Panc1 (cell line): ENCODE results near the gene CRMP1.

Experiments used
- POLR2AphosphoS5 ChIP-seq: IDR thresholded peaks from 2 replicates; pipeline ENCODE4 v1.6.1; 2012; ENCODE audit warnings: mild to moderate bottlenecking, low read depth, low read length, moderate library complexity
- SIN3A ChIP-seq: IDR thresholded peaks from 2 replicates; pipeline ENCODE4 v1.6.1; 2012; ENCODE audit warnings: low read depth, mild to moderate bottlenecking, low read length, moderate library complexity, borderline replicate concordance; ENCODE audit not compliant: insufficient read depth
- TF ChIP-seq, protein P1 (sequence below): fragments of 450-650 bp; IDR thresholded peaks from 2 replicates; pipeline ENCODE4 v1.5.1; 2017; ENCODE audit warnings: mild to moderate bottlenecking

DNA sequence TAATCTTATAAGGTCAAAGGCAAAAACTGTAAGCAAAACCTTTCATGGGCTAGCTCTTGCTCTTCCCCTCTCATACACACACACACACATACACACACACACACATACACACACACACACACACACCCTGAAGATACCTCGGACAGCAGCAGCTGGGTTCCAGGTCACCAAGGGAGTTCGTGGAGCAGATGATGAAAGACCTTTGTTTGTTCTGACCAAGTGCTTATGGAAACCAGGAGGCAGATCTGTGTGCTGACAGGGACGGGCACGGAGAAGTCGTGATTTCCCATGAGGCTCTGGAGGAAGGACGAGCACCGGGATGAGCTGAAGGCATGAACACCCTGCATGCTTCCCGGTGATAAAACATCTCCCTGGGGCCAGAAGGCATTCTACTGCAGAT lies 35.4 kb upstream of the CRMP1 start:
- TF ChIP-seq, protein P1, sequence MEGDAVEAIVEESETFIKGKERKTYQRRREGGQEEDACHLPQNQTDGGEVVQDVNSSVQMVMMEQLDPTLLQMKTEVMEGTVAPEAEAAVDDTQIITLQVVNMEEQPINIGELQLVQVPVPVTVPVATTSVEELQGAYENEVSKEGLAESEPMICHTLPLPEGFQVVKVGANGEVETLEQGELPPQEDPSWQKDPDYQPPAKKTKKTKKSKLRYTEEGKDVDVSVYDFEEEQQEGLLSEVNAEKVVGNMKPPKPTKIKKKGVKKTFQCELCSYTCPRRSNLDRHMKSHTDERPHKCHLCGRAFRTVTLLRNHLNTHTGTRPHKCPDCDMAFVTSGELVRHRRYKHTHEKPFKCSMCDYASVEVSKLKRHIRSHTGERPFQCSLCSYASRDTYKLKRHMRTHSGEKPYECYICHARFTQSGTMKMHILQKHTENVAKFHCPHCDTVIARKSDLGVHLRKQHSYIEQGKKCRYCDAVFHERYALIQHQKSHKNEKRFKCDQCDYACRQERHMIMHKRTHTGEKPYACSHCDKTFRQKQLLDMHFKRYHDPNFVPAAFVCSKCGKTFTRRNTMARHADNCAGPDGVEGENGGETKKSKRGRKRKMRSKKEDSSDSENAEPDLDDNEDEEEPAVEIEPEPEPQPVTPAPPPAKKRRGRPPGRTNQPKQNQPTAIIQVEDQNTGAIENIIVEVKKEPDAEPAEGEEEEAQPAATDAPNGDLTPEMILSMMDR = no peak
- no peak for TF ChIP-seq SIN3A
- TF ChIP-seq POLR2AphosphoS5 = no peak
